ENCODE results near the gene SIGLEC8.

DNA sequence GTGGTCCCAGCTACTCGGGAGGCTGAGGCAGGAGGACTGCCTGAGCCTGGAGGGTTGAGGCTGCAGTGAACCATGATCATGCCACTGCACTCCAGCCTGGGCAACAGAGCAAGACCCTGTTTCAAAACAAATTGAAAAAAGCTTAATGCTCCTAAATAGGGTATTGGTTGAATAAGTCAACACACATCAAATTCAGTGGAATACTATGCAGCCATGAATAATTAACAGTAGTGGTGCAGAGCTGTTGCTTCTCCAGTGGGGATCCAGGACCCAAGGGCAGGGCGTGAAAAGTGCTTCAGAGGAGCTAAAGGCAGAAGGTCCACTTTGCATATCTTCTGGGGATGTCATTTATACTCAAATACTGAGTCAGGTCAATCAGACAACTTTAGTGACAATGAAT is 18.2 kb downstream of the SIGLEC8 start:
- TF ChIP-seq POLR2A (IDR thresholded peaks at IDR 0.05) = no peak
- TF ChIP-seq, protein P1, sequence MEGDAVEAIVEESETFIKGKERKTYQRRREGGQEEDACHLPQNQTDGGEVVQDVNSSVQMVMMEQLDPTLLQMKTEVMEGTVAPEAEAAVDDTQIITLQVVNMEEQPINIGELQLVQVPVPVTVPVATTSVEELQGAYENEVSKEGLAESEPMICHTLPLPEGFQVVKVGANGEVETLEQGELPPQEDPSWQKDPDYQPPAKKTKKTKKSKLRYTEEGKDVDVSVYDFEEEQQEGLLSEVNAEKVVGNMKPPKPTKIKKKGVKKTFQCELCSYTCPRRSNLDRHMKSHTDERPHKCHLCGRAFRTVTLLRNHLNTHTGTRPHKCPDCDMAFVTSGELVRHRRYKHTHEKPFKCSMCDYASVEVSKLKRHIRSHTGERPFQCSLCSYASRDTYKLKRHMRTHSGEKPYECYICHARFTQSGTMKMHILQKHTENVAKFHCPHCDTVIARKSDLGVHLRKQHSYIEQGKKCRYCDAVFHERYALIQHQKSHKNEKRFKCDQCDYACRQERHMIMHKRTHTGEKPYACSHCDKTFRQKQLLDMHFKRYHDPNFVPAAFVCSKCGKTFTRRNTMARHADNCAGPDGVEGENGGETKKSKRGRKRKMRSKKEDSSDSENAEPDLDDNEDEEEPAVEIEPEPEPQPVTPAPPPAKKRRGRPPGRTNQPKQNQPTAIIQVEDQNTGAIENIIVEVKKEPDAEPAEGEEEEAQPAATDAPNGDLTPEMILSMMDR (IDR thresholded peaks at IDR 0.05) = no peak
